ENCODE results near the gene RAB25.
"Not testable (repeated sequence)": the region's sequence is repeated elsewhere in the genome, so short reads cannot be mapped to it uniquely, and the experiment has no call there.

The RAB25 gene

DNA sequence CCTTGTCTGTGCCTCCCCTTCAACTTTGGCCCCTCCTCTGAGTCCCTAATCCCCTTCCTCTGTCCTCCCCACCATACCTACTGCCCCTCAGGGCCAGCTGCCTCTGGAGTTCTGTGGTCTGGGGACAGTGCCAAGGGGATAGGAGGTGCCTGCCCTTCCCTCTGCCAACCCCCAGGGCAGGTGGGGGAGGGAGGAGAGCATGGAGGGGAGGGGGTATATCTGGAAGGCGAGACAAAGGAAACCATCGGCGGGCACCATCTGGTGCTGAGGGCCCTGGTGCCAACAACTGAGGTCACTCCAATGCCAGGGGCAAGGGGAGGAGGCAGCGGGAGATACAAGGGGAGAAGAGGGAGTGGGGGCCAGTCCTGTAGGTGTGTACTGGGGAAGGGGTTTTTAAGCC is 9.6 kb downstream of the RAB25 start (continued):
- no peak for TF ChIP-seq ZNF10 (tag by site-specific recombination; IDR thresholded peaks at IDR 0.05)
- no peak for TF ChIP-seq REPIN1 (tag by site-specific recombination; IDR thresholded peaks at IDR 0.05; ENCODE audit: low read depth)
- TF ChIP-seq ZFP41 (tag by site-specific recombination; IDR thresholded peaks at IDR 0.05; ENCODE audit: borderline replicate concordance) = no peak
- TF ChIP-seq ZFP3 (tag by site-specific recombination; IDR thresholded peaks at IDR 0.05; ENCODE audit: low read depth) = no peak
- TF ChIP-seq, protein P1, sequence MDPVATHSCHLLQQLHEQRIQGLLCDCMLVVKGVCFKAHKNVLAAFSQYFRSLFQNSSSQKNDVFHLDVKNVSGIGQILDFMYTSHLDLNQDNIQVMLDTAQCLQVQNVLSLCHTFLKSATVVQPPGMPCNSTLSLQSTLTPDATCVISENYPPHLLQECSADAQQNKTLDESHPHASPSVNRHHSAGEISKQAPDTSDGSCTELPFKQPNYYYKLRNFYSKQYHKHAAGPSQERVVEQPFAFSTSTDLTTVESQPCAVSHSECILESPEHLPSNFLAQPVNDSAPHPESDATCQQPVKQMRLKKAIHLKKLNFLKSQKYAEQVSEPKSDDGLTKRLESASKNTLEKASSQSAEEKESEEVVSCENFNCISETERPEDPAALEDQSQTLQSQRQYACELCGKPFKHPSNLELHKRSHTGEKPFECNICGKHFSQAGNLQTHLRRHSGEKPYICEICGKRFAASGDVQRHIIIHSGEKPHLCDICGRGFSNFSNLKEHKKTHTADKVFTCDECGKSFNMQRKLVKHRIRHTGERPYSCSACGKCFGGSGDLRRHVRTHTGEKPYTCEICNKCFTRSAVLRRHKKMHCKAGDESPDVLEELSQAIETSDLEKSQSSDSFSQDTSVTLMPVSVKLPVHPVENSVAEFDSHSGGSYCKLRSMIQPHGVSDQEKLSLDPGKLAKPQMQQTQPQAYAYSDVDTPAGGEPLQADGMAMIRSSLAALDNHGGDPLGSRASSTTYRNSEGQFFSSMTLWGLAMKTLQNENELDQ (tag by site-specific recombination; IDR thresholded peaks at IDR 0.05; ENCODE audit: low read depth) = no peak

DNA sequence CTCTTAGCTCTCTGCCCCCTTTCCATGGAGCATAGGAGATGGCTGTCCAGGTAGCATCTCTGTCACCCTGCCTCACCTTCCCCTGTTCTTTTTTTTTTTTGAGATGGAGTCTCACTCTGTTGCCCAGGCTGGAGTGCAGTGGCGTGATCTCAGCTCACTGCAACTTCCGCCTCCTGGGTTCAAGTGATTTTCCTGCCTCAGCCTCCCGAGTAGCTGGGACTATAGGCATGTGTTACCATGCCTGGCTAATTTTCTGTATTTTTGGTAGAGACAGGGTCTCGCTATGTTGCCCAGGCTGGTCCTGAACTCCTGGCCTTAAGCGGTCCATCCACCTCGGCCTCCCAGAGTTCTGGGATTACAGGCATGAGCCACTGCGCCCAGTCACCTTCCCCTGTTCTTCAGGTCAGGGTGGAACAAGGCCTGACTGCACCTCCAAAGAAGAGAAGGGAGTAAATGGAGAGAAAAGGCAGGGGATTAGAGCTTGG is 10.4 kb downstream of the RAB25 start:
- H3K4me3 ChIP-seq (ENCODE audit: low read depth, low read length); H3K27ac ChIP-seq (ENCODE audit: extremely low read depth, low read depth, low read length); POLR2A ChIA-PET; H3K4me1 ChIP-seq (ENCODE audit: control insufficient read depth, insufficient read depth, low read length); H3K9me3 ChIP-seq (ENCODE audit: control insufficient read depth, insufficient read depth, low read depth, low read length); H3K36me3 ChIP-seq (ENCODE audit: control insufficient read depth in 2 of 2, insufficient read depth in 1 of 2, low read length in 2 of 2): not testable (repeated sequence)
- CTCF ChIA-PET = interaction anchor here (1.1 to 1.2 kb wide), 2 partner anchors 25 to 133 kb away, joined by 3 to 5 read pairs; no protein-coding TSS in a partner anchor
- peak; percentile 94 for TF ChIP-seq ZNF121 (tag by site-specific recombination; IDR thresholded peaks at IDR 0.05)

DNA sequence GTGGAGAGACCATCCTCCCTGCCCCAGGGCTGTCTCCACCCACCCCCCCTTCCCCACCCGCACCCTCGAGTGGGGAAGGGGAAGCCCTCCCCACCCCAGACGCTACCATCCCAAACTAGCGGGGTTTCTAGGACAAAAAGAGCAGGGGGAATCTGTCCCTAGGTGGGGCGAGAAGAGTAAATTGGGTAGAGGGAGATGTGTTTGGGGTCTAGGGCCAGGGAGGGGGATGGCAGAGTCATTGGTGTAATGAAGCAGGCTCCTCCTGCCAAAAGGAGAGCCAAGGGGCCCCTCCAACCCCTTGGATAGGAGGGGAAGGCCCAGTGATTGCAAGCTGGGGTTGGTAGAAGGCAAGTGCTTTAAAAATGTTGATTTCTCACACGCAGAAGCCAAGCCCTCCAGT is 11.3 kb downstream of the RAB25 start:
- H3K27ac ChIP-seq (ENCODE audit: extremely low read depth, low read depth, low read length) = no peak overlapping the region
- POLR2A ChIA-PET = no interaction called here

DNA sequence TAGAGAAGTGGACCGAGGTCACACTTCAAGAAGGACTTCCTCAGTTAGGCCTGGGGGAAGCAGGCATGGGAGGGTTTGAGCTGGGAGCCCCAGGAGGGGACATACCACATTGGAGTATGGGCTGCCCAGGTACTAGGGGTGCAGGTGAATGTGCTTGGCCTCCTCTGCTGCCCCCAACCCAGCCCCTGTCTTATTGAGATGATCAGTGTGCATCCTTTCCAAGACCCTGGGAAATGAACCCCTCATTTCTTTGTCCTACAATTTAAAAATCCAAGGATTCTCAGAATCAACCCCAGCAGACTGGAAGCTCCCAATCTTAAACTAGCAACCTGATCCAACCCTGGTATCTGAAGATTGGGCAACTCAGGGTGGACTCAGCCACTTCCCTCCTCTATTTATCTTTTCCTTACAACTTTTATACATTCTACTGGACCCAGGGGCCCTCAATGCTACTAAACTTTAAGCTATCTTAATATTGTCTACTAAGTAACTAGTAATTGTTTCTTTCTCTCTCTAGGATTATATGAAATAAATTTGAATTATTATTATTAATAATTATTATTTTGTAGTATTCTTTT is 12.2 kb downstream of the RAB25 start:
- Histone ChIP-seq H3K4me1 (ENCODE audit: control insufficient read depth, insufficient read depth, low read length) (peaks cover 7% of the 10 kb centered on the region; the same call in 1 of the 2 replicates), H3K36me3 (ENCODE audit: control insufficient read depth in 2 of 2, insufficient read depth in 1 of 2, low read length in 2 of 2) (peaks cover 0 to 26% of the 10 kb centered on the region in 2 experiments; a peak in 1 of 3 replicates), H3K27ac (ENCODE audit: extremely low read depth, low read depth, low read length) (no peak overlapping the region), H3K9me3 (ENCODE audit: control insufficient read depth, insufficient read depth, low read depth, low read length) (no peaks in the 10 kb centered on the region), H3K4me3 (ENCODE audit: low read depth, low read length) (no peak overlapping the region)
- CTCF ChIA-PET = interaction anchor here (0.7 to 1.2 kb wide), 4 partner anchors 9 to 372 kb away, joined by 3 to 7 read pairs (median 4); no protein-coding TSS in a partner anchor
- POLR2A ChIA-PET = interaction anchor here (1.0 kb wide), 1 partner anchor 129 kb away, joined by 3 read pairs; no protein-coding TSS in a partner anchor
- no peak for TF ChIP-seq ZNF792 (tag by site-specific recombination; IDR thresholded peaks at IDR 0.05)
- TF ChIP-seq, protein P2, sequence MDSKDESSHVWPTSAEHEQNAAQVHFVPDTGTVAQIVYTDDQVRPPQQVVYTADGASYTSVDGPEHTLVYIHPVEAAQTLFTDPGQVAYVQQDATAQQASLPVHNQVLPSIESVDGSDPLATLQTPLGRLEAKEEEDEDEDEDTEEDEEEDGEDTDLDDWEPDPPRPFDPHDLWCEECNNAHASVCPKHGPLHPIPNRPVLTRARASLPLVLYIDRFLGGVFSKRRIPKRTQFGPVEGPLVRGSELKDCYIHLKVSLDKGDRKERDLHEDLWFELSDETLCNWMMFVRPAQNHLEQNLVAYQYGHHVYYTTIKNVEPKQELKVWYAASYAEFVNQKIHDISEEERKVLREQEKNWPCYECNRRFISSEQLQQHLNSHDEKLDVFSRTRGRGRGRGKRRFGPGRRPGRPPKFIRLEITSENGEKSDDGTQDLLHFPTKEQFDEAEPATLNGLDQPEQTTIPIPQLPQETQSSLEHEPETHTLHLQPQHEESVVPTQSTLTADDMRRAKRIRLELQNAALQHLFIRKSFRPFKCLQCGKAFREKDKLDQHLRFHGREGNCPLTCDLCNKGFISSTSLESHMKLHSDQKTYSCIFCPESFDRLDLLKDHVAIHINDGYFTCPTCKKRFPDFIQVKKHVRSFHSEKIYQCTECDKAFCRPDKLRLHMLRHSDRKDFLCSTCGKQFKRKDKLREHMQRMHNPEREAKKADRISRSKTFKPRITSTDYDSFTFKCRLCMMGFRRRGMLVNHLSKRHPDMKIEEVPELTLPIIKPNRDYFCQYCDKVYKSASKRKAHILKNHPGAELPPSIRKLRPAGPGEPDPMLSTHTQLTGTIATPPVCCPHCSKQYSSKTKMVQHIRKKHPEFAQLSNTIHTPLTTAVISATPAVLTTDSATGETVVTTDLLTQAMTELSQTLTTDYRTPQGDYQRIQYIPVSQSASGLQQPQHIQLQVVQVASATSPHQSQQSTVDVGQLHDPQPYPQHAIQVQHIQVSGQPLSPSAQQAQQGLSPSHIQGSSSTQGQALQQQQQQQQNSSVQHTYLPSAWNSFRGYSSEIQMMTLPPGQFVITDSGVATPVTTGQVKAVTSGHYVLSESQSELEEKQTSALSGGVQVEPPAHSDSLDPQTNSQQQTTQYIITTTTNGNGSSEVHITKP (tag by site-specific recombination; IDR thresholded peaks at IDR 0.05) = peak; percentile 94
- TF ChIP-seq ZBTB17 (tag by site-specific recombination; IDR thresholded peaks at IDR 0.05) = peak; percentile 5

More for the DNA sequence above, 11.3 kb downstream of the RAB25 start:
- TF ChIP-seq ZNF324 (tag by site-specific recombination; IDR thresholded peaks at IDR 0.05) = no peak
- no peak for TF ChIP-seq GFI1B (tag by site-specific recombination; IDR thresholded peaks at IDR 0.05)
- TF ChIP-seq, protein P2 (tag by site-specific recombination; IDR thresholded peaks at IDR 0.05) = peak; percentile 90
- TF ChIP-seq ZEB2 (tag by site-specific recombination; IDR thresholded peaks at IDR 0.05) = no peak
- CTCF ChIA-PET = interaction anchor here (0.7 to 1.1 kb wide), 2 partner anchors 18 to 24 kb away, joined by 3 to 5 read pairs; no protein-coding TSS in a partner anchor
- Histone ChIP-seq H3K9me3 (ENCODE audit: control insufficient read depth, insufficient read depth, low read depth, low read length) (no peaks in the 10 kb centered on the region), H3K36me3 (ENCODE audit: control insufficient read depth in 2 of 2, insufficient read depth in 1 of 2, low read length in 2 of 2) (peaks cover 0 to 17% of the 10 kb centered on the region in 2 experiments; a peak in 1 of 3 replicates), H3K4me1 (ENCODE audit: control insufficient read depth, insufficient read depth, low read length) (peaks cover 7% of the 10 kb centered on the region; the same call in 1 of the 2 replicates), H3K4me3 (ENCODE audit: low read depth, low read length) (no peak overlapping the region)

All from HEK293 (cell line).